T-helper 9 cell (primary cell): ENCODE measurements around the gene ACBD7.

ENCODE experiments used
- DNase-seq: peaks from one replicate; pipeline ENCODE4 v3.0.0-alpha.2; 2020
- total RNA-seq, 2 donors: gene quantifications; one replicate each; lab custom pipeline; 2026; lab: John Stamatoyannopoulos, UW

The ACBD7 gene
- 1.7 to 2.2 reads per million in 2 donors for total RNA-seq

DNA sequence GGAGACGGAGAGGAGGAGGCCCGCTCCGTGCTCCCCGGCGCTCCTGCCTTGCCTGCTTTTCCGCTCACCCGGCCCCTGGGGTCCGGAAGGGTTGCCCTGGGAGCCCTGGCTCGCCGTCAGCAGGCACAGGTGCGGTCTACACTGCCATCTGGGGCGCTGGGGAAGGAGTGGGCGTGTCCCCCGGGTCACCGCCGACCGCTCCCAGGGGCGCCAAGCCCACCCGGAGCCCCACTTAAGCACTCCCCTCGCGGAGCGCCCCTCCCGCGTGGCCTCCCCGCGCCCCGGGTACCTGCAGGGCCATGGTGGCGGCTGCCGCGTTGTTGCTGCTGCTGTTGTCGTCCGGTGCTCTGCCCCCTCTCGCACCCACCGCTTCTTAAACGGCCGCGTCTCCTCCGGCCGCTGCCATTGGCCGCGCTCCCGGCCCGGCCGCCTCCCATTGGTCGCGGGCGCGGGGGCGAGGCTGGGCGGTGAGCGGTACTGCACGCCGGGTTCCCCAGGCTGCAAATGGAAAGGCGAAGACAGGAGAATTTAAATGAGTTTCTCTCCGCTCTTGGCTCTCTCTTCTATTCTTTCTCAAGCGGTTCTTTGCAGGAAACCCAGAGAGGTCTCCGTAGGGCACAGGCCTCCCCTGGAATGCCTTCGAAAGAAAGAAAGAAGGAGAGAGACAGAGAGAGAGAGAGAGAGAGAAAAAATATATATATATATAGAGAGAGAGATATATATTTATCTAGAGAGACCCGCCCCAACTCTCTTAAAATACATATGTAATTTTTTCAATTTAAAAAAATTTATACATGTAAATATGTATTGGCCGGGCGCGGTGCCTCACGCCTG is at the start of gene ACBD7:
TSS of gene ACBD7 (minus strand) at position 349 of the 834 bp plus-strand sequence. CDS start at position 301, 48 bp downstream.
- peak; percentile 73 for DNase-seq

GRCh38 chr10:15137636-15138035 is 49.1 kb upstream of the ACBD7 start:
- DNase-seq: no peak

DNA sequence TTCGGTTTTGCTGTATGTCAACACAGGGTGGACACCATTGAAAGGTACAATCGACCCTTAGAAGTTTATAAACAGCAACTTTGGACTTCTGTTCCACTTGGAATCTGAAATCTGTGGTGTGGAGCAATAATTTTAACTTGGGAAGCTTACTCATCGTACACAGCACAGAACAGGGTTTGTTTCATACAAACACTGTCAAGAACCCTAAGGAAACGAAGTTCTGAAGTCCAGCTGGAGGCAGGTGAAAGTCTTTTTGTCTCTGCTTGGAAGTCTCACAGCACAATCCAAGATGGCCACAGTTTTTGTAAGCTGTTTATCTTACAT is 48.4 kb upstream of the ACBD7 start:
- no peak for DNase-seq

DNA sequence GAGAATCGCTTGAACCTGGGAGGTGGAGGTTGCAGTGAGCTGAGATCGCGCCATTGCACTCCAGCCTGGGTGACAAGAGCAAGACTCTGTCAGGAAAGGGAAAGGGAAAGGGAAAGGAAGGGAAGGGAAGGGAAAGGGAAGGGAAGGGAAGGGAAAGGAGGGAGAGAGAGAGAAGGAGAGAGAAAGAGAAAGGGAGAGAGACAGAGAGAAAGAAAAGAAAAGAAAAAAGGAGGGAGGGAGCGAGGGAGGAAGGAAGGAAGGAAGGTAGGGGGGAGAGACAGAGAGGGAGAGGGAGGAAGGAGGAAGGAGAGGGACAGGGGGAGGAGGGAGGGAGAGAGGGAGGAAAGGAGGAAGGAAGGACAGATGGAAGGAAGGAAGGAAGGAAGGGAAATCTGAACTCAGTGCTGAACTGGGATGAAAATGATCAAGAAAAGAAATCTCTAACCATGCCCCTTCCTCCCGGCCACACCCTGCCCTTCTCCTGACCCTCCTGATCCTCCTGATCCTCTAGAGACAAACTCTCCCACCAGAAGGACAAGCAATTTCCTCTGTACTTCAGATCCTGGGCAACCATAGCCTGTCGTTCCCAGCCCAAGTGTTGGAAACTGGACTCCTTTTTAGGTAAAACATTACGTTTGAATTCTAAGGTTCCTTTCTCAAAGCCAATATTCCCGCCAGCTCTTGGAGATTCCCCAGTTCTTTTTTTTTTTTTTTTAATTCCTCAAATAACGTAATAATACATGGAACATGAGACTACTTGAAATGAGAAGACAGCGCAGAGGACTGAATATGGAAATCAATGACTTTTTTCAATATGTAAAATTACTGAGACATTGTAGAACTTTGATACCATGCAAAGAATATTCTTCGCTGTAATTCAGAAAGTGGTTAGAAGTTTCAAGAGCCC is 47.8 kb upstream of the ACBD7 start:
- no peak for DNase-seq

DNA sequence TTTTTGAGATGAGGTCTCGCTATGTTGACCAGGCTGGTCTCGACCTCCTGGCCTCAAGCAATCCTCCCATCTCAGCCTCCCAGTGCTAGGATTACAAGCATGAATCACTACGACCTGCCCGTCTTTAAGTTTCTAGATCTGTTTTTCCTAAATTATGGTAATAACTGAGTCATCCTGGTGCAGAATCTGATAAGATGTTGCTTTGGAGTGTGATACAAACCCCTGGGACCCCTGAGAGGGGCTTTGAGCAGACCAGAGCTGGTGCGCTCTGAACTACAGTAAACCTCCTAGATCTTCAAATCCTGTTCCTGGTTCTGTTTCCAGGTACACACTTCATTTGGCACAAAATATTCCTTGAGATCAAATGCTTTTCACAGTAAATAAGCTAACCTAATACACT is 42.8 kb upstream of the ACBD7 start:
- no peak for DNase-seq

- DNase-seq: no peak
Observed at GRCh38 chr10:15124908-15125307, 36.3 kb upstream of the ACBD7 start.

GRCh38 chr10:15124190-15124589 is 35.6 kb upstream of the ACBD7 start:
- DNase-seq: no peak

GRCh38 chr10:15123749-15124184 is 35.2 kb upstream of the ACBD7 start:
- DNase-seq: no peak

GRCh38 chr10:15122477-15123030 is 34.0 kb upstream of the ACBD7 start:
- DNase-seq: no peak

DNA sequence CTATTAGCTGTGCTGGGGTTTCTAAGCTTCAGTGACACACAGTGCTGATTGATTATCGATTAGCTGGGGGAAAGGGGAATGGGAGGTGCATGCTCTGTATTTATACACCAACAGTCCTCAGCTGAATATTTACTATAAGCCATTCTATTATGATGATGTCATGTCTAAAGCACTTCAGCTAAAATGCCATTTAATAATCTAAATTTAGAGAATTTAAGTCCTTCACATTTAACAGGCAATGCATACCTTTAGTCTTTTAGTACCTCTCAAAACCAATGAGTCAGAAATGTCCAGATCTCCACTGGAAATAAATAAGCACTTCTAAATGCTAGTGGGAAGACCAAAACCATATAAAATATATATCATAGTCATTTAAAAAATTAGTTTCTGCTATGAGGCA is 33.1 kb upstream of the ACBD7 start:
- no peak for DNase-seq

DNA sequence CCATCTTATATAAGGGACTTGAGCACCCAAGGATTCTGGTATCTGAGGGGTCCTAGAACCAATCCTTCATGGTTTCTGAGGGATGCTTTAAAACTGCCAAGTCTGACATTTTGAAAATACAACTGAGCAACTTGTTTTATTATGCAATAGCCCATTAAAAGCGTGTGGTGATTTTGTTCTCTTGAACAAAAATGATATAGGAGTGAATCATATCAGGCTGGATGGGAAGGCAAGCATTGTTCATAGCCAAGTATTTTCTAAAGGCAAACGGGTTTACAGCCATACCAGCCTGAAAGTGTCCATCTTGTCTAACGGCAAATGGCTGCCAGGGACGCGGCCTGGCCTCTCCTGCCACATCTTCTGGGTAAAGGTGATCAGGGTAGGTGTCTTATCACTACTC is 31.9 kb upstream of the ACBD7 start:
- no peak for DNase-seq

DNA sequence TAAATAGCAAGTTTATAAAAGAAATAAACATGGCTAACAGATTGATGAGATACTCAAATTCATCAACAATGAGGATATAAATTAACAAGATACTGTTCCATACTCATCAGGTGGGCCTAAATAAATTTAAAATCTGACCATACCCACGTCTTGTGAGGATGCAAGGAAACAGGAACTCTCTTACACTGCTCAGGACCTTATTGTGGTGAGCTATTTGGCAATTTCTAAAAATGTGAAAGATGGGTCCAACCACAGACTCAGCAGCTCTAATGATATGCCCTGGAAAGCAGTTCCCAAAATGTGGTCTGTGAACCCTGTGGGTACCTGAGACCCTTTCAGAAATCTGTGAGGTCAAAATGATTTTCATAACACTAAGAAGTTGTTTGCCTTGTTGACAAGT is 30.0 kb upstream of the ACBD7 start:
- DNase-seq: no peak

GRCh38 chr10:15116225-15116624 is 27.6 kb upstream of the ACBD7 start:
- DNase-seq: no peak

GRCh38 chr10:15113766-15114165 is 25.2 kb upstream of the ACBD7 start:
- DNase-seq: no peak

- DNase-seq: no peak
Observed at GRCh38 chr10:15112657-15113056, 24.1 kb upstream of the ACBD7 start.

GRCh38 chr10:15106352-15107013 is 17.9 kb upstream of the ACBD7 start:
- peak; percentile 61 for DNase-seq

GRCh38 chr10:15103513-15103912 is 14.9 kb upstream of the ACBD7 start:
- no peak for DNase-seq

DNA sequence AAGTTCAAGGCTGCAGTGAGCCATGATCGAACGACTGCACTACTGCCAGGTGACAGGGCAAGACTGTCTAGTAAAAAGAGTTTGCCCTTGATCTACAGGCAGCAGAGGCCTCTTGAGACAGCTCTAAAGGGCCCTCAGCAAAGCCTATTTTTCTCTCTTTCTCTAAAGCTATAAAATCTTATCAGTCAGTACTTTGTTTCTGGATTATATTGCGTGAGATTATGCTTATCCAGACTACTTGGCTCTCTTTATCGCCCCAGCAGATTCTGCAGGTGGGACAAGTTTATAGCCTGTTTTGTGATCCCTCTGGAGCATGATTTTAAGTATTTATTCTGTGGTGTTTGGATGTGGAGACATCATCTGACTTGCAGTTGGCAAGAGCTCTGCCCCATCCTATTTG is 11.3 kb upstream of the ACBD7 start:
- no peak for DNase-seq

DNA sequence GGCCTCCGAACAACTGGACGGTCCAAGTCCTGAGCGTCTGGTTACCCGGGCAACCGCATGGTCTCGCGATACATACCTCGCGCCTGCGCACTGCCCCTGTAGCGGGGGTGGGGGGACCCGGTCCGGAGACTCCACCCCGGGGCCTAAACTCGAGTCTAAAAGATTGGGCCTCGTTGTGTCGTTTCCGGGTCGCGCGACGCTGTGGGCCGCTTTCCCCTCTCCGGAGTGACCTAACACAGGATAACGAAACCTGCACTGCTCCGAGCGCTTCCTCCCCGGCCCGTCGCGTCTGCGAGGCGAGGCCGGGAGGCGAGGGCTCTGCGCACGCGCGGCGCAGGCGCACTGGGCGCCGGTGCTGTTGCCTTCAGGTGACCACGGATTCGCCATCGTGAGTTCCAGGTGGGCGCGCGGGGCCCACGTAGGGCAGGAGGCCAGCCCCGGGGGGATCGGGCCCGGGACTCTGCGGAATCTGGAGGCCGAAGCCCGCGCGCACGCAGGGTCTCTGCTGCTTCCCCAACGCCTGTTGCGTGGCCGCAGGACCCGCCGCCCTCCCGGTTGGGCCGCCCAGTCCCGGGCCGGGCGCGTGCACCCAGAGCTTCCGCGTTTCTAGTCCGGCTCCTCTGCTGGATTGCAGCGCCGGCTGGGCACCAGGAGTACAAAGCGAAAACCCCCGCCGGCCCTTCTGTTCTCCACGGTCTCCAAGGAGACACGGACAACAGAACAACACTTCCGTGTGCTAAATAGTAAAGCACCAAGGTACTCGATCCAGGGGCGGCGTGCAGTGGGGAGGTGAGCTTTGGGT is 8.6 kb upstream of the ACBD7 start, which contains the start of gene RPP38:
TSS of gene RPP38 (plus strand) at position 345 of the 802 bp plus-strand sequence. CDS start 5,960 bp downstream, outside the sequence.
- DNase-seq: peak; percentile 93

GRCh38 chr10:15096661-15097010 is 8.1 kb upstream of the ACBD7 start:
- no peak for DNase-seq

DNA sequence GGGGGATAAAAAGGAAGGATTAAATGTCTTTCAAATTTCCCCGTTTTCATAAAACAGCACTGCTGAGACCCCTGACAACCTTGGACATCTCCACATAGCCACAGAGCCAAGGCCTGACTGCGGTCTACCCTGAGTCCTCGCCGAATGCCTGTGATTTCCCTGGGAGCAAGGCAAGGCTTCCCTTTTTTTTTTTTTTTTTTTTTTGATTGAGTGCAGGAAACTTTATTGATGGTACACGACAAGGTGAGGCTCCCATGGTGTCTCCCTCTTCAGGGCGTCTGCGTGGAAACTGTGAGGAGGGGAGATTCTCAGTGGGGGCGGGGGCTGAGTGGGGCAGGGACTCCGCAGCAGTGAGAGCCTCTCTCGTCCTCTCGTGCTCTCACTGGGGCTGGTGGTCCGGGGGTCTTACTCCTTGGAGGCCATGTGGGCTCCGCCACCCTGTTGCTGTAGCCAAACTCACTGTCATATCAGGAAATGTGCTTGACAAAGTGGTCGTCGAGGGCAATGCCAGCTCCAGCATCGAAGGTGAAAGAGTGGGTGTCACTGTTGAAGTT is 4.4 kb upstream of the ACBD7 start:
- DNase-seq: no peak

- no peak for DNase-seq
Observed at GRCh38 chr10:15091418-15091817, 2.8 kb upstream of the ACBD7 start.
